GM13977 (cell line): ENCODE data around the gene MPST.

Experiments used
- DNase-seq: peaks from one replicate; pipeline ENCODE4 v3.0.0; 2012; ENCODE audit warnings: low spot score
- in situ Hi-C: fragments of 300-500 bp; cut with MboI; formaldehyde crosslinking; loops from one replicate; pipeline ENCODE4 v1.12.0; 2022; ENCODE audit warnings: low sequenced_read_pairs, low pct_unique_long_range_greater_than_20kb, mixed read lengths, inconsistent platforms; ENCODE audit not compliant: unreplicated experiment
- TF ChIP-seq, protein P1 (sequence below): IDR thresholded peaks from 2 replicates; pipeline ENCODE4 v1.5.1; 2012; ENCODE audit warnings: mild to moderate bottlenecking, control low read depth; ENCODE audit not compliant: insufficient read depth; ENCODE audit errors: extremely low read depth, missing control alignments

The MPST gene

DNA sequence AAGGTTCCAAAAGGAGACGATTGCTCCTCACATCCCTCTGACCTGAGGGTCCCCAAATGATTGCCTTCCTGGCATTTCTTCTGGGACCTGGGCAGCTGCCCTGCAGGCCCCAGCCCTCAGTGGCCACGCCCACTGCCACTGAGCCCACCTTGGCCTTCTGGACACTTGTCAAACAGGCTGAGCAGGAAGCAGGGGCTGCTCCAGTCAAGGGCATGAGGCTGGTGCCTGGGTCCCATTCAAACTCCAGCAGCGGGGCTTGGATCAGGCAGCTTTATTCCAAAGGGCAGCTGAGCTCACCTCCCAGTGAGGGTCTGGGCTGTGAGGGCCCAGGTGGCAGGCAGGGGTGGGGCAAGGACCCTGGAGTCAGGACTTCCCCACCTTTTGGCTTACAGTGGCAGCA lies 45.6 kb downstream of the MPST start:
- TF ChIP-seq, protein P1, sequence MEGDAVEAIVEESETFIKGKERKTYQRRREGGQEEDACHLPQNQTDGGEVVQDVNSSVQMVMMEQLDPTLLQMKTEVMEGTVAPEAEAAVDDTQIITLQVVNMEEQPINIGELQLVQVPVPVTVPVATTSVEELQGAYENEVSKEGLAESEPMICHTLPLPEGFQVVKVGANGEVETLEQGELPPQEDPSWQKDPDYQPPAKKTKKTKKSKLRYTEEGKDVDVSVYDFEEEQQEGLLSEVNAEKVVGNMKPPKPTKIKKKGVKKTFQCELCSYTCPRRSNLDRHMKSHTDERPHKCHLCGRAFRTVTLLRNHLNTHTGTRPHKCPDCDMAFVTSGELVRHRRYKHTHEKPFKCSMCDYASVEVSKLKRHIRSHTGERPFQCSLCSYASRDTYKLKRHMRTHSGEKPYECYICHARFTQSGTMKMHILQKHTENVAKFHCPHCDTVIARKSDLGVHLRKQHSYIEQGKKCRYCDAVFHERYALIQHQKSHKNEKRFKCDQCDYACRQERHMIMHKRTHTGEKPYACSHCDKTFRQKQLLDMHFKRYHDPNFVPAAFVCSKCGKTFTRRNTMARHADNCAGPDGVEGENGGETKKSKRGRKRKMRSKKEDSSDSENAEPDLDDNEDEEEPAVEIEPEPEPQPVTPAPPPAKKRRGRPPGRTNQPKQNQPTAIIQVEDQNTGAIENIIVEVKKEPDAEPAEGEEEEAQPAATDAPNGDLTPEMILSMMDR = no peak
- no peak for DNase-seq
- in situ Hi-C loops = no loop called here

DNA sequence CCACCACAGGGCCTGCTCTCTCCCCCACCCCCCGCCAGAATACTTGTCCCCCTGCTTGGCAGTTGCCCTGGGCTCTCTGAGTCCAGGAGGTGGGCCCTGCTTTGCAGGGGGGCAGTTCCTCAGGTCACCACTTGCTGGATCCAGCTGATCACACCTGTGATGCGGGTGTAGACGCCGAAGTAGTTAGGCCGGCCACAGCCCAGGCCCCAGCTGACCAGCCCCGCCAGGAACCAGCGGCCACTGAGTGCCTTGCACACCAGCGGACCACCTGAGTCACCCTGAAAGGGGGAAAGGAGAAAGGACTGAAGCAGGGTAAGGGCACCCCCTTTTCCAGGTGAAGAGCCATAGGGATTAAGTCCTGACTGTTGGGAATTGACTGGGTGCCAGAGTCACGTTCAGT lies 46.4 kb downstream of the MPST start:
- in situ Hi-C loops = no loop called here
- no peak for DNase-seq
- TF ChIP-seq, protein P1 = no peak

DNA sequence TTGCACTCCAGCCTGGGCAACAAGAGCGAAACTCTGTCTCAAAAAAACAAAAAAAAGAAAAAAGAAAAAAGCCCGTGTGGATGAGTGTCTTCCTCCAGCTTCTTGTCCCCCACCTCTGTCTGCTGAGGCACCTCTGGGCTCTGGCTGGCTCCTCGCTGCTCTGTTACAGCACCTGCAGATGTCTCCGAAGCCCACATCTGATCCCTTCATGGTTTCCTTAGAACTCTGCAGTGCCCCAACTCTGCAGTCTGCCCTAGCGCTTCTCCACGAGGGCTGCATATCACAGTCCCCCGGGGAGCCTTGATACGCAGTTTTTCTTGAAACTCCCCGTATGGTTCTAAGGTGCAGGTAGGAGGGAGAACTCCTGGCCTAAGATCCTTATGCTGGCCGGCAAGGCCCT lies 47.9 kb downstream of the MPST start:
- TF ChIP-seq, protein P1 = no peak
- in situ Hi-C loops = no loop called here
- no peak for DNase-seq

DNA sequence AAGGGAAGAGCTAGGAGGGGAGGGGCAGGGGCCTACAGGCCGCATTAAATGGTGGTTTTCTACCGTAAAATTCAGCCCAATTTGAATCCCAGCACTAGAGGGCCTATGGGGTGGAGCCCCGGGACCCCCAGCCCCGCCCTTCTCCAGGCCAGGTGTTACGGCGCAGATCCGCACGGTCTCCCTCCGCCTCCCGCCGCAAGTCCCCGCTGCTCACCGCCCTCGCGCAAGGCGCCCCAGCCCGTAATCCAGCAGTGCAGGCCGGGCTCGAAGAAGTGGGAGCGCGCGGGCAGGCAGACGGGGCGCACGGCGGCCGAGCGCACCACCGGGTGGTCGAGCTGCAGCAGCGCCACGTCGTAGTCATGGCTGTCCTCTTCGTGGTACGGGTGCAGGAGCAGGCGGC lies 49.3 kb downstream of the MPST start:
- no peak for DNase-seq
- TF ChIP-seq, protein P1 = no peak
- in situ Hi-C loops = no loop called here

DNA sequence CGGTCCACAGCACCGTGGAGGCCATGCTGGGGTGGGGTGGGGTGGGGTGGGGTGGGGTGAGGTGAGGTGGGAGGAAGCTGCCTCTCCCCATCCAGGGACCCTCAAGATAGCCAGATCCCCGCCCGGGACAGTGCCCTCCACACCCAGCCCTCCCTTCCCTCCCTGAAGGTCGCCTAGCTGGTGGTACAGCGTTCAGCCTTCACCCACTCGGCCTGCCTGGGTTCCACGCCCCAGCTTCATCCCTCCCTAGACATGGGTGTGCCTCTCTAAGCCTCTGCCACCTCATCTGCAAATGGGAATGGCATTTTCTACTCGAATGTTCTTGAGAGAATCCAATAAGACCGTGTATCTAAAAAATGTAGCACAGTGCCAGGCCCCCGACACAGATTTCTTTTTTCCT lies 49.8 kb downstream of the MPST start:
- in situ Hi-C loops = no loop called here

DNA sequence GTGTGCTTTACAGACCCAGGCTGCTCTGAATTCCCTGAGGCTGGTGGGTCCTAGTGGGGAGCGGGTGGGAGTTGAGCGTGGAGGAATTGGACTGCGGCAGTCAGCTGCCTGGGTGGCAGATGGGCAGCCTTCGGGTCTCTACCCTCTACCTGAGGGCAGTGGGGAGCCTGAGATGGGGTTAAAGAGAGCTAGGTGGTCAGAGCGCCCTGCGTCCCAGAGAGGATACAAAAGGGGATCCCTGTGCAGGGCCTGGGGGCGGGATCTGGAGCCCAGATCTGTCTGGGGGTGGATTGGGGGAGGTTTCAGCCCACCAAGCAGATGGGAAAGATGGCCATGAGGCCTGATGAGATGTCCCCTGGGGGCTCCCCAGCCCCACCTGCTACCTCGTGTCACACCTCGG lies 50.2 kb downstream of the MPST start:
- DNase-seq = no peak
- TF ChIP-seq, protein P1 = no peak
- in situ Hi-C loops = no loop called here

More for the DNA sequence above, 49.8 kb downstream of the MPST start:
- no peak for DNase-seq
- TF ChIP-seq, protein P1 = no peak

DNA sequence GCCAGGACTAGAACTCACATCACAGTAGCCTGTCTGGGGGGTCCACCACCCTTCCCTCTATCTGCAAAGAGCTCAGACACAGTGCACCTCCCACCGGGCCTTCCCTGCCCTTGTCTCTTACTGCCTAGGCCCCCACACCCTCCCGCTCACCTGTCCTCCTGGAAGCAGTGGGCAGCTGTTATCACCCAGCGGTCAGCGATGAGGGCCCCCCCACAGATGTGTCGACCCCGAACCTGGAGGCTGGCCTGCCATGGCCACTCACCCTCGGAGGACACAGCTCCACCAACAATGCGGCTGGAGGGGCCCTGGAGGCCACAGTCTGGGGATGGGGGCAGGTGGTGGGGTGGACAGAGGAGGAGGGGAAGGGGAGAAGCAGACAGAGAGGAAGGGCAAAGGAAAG lies 50.8 kb downstream of the MPST start:
- TF ChIP-seq, protein P1 = no peak
- in situ Hi-C loops = no loop called here
- DNase-seq = no peak
